Chondrocyte (in vitro differentiated cells): Measurements from ENCODE around the gene HEPACAM. TPM values are rescaled to one million over a fixed set of nuclear protein-coding genes. Genes with fewer than 3 reads are reported as not detected.

Experiments used
- DNase-seq: peaks from one replicate; pipeline ENCODE4 v3.0.0; 2021; ENCODE audit warnings: mixed read lengths, low spot score
- H3K27ac Mint-ChIP-seq: one replicate; pipeline ENCODE4 v1.8.0; 2021; ENCODE audit warnings: mild to moderate bottlenecking, moderate library complexity, mixed read lengths; ENCODE audit not compliant: unreplicated experiment
- H3K27me3 Mint-ChIP-seq: 2 replicates; pipeline ENCODE4 v1.8.0; 2021; ENCODE audit warnings: low read depth, mixed read lengths
- H3K36me3 Mint-ChIP-seq: 2 replicates; pipeline ENCODE4 v1.8.0; 2021; ENCODE audit warnings: low read depth, mixed read lengths
- H3K4me1 Mint-ChIP-seq: 2 replicates; pipeline ENCODE4 v1.8.0; 2021; ENCODE audit warnings: low read depth, mild to moderate bottlenecking, mixed read lengths
- H3K4me3 Mint-ChIP-seq: one replicate; pipeline ENCODE4 v1.8.0; 2021; ENCODE audit warnings: mild to moderate bottlenecking, moderate library complexity, mixed read lengths; ENCODE audit not compliant: unreplicated experiment
- H3K9me3 Mint-ChIP-seq: 2 replicates; pipeline ENCODE4 v1.8.0; 2021; ENCODE audit warnings: low read depth, mixed read lengths
- total RNA-seq: library from RNA; stranded (reverse); gene quantifications from 3 replicates; pipeline ENCODE4 v1.2.1, GENCODE V29; 2021
- TF ChIP-seq, protein P1 (sequence below): fragments of 200-600 bp; sonication (generic); IDR thresholded peaks from 2 replicates; pipeline ENCODE4 v1.5.0; 2021; ENCODE audit warnings: antibody characterized with exemption, mild to moderate bottlenecking, moderate library complexity

Gene HEPACAM
- total RNA-seq, 1 donor from 2014 or later: not detected

DNA sequence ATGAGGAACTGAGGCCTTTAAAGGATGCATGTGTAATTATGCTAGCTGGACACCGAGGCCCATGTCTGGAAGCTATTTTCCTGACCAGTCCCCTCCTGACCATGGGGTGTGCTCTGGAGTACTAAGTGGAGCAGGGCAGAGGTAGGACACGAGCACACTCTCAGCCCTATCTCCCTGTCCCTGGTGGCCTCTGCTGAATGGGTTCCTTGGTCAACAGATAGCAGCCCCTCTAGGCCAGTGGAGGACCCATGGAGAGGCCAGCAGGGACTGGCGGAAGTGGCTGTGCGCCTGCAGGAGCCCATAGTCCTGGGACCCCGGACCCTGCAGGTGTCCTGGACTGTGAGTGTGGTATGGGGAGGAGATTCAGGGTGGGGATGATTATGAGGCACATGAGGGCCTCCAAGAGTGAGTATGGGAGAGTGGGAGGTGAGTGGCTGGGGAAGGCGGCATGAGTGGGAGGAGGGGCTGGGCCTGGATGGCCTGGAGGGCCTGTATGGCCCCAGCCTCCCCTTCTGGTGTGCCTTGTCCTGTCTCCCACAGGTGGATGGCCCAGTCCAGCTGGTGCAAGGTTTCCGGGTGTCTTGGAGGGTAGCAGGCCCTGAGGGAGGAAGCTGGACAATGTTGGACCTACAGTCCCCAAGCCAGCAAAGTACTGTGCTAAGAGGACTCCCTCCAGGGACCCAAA, 61.1 kb downstream of the HEPACAM start:
- Mint-ChIP-seq H3K9me3 (no peaks in the 10 kb centered on the region), H3K4me3 (no peak overlapping the region), H3K4me1 (peaks cover 20% of the 10 kb centered on the region), H3K27me3 (peaks cover 38% of the 10 kb centered on the region), H3K36me3 (peaks cover 3% of the 10 kb centered on the region), H3K27ac (no peak overlapping the region)
- TF ChIP-seq, protein P1, sequence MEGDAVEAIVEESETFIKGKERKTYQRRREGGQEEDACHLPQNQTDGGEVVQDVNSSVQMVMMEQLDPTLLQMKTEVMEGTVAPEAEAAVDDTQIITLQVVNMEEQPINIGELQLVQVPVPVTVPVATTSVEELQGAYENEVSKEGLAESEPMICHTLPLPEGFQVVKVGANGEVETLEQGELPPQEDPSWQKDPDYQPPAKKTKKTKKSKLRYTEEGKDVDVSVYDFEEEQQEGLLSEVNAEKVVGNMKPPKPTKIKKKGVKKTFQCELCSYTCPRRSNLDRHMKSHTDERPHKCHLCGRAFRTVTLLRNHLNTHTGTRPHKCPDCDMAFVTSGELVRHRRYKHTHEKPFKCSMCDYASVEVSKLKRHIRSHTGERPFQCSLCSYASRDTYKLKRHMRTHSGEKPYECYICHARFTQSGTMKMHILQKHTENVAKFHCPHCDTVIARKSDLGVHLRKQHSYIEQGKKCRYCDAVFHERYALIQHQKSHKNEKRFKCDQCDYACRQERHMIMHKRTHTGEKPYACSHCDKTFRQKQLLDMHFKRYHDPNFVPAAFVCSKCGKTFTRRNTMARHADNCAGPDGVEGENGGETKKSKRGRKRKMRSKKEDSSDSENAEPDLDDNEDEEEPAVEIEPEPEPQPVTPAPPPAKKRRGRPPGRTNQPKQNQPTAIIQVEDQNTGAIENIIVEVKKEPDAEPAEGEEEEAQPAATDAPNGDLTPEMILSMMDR: no peak
- DNase-seq: no peak

DNA sequence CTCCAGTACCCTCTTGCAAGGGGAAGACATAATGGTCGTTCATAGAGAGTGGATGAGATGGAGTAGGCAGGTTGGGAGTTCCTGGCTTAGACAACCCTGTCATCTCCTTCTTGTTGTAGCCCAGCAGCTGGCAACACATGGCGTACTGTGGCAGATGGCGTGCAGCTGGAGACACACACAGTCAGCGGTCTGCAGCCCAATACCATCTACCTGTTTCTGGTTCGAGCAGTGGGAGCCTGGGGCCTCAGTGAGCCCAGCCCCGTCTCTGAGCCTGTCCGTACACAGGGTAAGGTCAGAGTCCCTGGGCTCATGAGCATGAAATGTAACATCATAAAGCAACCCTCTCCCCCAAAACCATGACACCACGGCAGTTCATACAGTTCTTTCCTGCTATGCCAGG, 61.9 kb downstream of the HEPACAM start:
- DNase-seq: no peak
- TF ChIP-seq, protein P1: no peak
- no peaks in the 10 kb centered on the region for H3K9me3 Mint-ChIP-seq
- H3K27me3 Mint-ChIP-seq: peaks cover 45% of the 10 kb centered on the region
- no peak overlapping the region for H3K27ac Mint-ChIP-seq
- peaks cover 3% of the 10 kb centered on the region for H3K36me3 Mint-ChIP-seq
- peaks cover 20% of the 10 kb centered on the region for H3K4me1 Mint-ChIP-seq
- H3K4me3 Mint-ChIP-seq: no peak overlapping the region

DNA sequence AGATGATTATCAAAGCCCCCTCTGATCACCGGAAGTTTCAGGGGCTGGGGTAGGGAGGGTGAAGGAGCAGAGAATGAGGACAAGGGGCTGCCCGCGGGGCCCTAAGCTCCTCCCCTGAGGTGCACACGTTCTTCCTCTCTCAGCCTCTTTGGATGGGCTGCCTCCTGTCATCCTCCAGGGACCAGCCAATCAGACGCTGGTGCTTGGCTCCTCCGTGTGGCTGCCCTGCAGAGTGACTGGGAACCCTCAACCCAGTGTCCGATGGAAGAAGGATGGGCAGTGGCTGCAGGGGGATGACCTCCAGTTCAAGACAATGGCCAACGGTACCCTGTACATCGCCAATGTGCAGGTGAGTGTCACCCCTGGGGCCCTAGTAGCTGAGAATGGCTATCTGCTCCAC, 63.1 kb downstream of the HEPACAM start:
- no peak overlapping the region for H3K4me3 Mint-ChIP-seq
- peaks cover 56% of the 10 kb centered on the region for H3K27me3 Mint-ChIP-seq
- no peaks in the 10 kb centered on the region for H3K9me3 Mint-ChIP-seq

DNA sequence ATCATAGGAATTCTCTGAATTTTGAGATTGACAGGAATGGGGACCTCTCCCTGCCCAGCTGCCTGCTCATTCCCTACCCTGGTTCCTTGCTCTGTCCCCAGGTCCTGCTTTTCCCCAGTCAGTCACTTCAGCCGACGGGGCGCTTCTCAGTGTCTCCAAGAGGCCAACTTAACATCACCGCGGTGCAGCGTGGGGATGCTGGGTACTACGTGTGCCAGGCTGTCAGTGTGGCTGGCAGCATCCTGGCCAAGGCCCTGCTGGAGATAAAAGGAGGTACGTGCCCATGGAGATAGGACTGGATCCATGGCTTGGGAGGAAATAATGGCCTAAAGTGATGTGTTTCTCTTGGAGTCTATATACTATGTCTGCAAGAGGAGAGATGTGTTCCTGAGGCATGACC, 63.6 kb downstream of the HEPACAM start:
- Mint-ChIP-seq H3K27me3 (peaks cover 61% of the 10 kb centered on the region), H3K9me3 (no peaks in the 10 kb centered on the region), H3K4me1 (peaks cover 13% of the 10 kb centered on the region)

More for the DNA sequence above, 63.1 kb downstream of the HEPACAM start:
- Mint-ChIP-seq H3K36me3 (peaks cover 3% of the 10 kb centered on the region), H3K27ac (no peak overlapping the region), H3K4me1 (peaks cover 16% of the 10 kb centered on the region)
- TF ChIP-seq, protein P1: no peak
- no peak for DNase-seq

DNA sequence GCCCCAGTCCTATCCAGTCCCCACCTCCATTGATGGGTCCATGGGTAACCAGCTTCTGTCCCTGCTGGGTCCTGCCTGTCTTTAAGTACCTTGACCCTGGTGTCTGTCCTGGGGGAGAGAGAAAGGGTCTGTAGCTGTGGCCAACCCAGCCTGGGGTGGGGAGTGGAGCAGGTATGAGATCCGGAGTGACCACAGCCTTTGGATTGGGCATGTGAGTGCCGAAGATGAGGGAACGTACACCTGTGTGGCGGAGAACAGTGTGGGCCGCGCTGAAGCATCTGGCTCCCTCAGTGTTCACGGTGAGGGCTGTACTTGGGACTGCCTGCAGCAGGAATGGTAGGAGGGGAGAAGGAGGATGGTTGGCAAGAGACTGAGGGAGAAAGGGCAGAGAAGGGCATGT, 65.4 kb downstream of the HEPACAM start:
- H3K4me1 Mint-ChIP-seq: peaks cover 8% of the 10 kb centered on the region
- peaks cover 3% of the 10 kb centered on the region for H3K36me3 Mint-ChIP-seq
- H3K9me3 Mint-ChIP-seq: no peaks in the 10 kb centered on the region
- no peak for DNase-seq
- peaks cover 78% of the 10 kb centered on the region for H3K27me3 Mint-ChIP-seq
- no peak overlapping the region for H3K27ac Mint-ChIP-seq
- TF ChIP-seq, protein P1: no peak
- H3K4me3 Mint-ChIP-seq: no peak overlapping the region

More for the DNA sequence above, 63.6 kb downstream of the HEPACAM start:
- Mint-ChIP-seq H3K27ac (no peak overlapping the region), H3K4me3 (no peak overlapping the region), H3K36me3 (peaks cover 3% of the 10 kb centered on the region)
- TF ChIP-seq, protein P1: no peak
- no peak for DNase-seq
